ENCODE measurements around the gene PLPPR1.

The PLPPR1 gene

DNA sequence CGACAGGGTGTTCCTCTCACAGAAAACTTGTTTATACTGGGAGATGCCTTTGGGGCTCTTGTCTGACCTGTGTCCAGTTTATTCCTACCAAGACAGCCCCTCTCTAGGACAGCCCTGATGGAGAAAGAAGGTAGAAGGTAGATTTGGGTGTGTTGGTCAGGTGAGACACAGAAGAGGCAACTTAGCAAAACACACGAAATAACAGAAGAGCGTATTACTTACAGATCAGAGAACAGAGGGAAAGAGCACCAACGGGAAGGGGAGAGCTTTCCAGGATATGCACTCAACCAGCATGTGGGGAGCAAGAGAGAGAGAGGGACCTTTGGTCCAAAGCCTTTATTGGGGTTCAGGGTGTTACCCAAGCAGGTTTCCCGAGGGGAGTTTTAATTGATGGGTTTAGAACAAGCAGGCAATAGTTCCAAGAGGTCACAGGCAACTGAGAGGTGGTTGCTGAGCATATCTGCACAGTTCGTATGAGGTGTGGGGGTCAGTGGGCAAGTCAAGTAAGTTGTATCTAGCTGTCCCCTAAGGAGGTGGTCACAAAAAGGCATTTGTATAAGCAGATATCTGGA, 324.5 kb downstream of the PLPPR1 start:
- DNase-seq (ENCODE audit: low spot score) = no peak

DNA sequence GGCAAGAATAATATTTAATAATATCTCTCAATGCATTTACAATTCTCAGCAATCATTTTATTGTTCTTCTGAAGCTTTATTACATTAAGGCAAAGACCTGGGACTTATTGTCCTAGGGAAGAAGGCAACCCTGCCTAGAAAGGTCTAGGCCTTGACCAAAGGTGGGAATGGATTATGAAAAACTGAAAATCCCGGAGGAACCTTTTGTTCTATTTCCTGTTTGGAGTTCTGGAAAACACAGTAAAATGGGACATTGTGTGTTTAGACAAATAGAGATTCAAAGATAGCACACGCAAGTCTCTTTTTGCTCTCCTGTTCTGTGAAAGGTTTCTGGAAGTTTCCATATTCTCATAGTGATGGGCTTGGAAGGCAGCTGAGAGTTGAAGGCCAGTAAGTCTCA, 325.2 kb downstream of the PLPPR1 start:
- DNase-seq (ENCODE audit: low spot score) = no peak

- no peak for DNase-seq (ENCODE audit: low spot score)
These were observed 325.7 kb downstream of the PLPPR1 start for GRCh38 chr9:101354143-101354764.

DNA sequence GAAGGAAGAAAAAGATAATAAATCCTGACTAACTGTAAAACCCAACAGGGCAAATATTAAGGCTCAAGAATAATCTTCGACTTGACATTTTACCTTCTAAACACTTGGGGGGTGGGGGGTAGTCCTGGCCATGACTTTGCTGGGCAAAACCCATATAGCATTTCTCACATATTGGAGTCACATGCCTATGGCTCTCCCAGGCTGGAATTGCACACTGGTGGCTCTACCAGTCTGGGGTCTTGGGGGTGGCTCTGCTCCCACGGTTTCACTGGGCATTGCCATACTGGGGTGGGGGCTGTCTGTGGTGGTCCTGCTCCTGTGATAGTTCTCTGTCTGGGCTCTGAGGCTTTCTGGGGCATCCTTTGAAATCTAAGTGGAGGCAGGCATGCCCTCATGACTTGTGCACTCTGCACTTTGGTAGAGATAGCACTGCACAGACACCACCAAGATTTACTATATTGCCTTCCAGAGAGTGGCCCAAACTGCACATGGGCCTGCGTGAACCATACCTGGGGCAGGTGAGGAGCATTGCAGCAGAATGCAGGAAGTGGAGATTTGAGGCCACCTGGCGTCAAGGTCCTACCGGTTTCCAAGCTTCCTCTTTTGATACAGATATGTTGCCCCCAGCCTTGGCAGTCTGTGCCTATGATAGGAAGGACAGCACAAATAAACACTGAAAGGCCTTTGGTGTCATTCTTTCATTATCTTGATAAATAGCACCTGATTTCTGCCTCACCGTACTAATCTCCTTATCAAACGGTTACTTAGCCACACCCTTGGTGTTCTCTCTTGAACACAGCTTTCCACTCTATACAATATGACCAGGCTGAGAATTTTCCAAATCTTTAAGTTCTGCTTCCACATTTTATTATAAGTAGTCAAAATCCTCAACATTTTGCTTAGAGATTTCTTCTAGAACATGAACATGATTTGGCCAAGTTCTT, 326.5 kb downstream of the PLPPR1 start:
- no peak for DNase-seq (ENCODE audit: low spot score)

GRCh38 chr9:101356619-101357018, 328.1 kb downstream of the PLPPR1 start:
- no peak for DNase-seq (ENCODE audit: low spot score)

DNA sequence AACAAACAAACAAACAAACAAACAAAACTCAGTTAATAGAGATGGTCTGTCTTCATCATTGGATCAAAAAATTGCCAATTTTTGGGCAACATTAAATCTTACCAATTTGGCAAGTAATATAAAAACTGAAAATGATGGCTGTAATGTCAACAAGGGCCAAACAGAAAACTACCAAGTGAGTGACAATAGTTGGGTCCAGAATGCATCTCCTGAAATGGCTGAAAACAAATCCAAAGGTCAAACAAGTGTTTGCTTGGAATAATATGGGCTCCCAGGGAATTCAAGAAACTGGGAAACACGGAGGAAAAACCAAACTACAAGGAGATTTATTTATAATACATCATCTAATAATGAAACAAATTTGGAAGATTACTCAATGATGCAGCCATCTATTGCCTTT, 331.2 kb downstream of the PLPPR1 start:
- DNase-seq (ENCODE audit: low spot score) = no peak

GRCh38 chr9:101360647-101361046, 332.1 kb downstream of the PLPPR1 start:
- no peak for DNase-seq (ENCODE audit: low spot score)

- no peak for DNase-seq (ENCODE audit: low spot score)
These were observed 333.9 kb downstream of the PLPPR1 start for GRCh38 chr9:101362450-101362849.

DNA sequence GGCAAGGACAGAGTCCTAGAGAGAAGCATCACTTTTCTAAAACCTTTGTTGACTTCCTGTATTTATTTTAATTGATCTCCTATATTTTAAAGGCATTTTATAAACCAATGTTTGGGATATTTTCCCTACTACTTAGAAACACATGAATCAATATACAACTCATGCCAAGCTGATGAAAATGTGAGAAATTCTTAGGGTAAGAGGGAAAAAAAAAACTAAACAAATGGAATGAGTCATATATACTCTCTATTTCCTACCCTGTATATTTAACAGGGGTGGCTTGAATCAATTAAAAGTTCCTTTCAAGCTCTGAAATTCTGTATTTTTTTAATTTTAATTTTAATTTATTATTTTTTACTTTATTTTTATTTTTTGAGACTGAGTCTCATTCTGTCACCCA, 336.7 kb downstream of the PLPPR1 start:
- no peak for DNase-seq (ENCODE audit: low spot score)

- no peak for DNase-seq (ENCODE audit: low spot score)
These were observed 337.7 kb downstream of the PLPPR1 start for GRCh38 chr9:101366038-101366756.

DNA sequence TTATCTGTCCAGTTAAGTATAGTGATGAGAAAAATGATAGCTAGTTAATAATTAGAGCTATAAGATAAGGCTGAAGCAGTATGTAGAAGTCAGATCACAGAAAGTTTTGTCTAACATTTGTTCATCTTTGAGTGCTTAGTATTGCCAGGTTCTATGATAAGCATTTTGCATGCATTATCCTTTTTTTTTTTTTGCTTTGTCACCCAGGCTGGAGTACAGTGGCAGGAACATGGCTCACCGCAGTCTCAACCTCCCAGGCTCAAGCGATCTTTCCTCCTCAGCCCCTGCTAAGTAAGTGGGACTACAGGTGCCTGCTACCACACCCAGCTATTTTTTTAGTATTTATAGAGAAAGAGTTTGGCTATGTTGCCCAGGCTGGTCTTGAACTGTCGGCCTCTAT, 338.8 kb downstream of the PLPPR1 start:
- no peak for DNase-seq (ENCODE audit: low spot score)

- DNase-seq (ENCODE audit: low spot score) = no peak
These were observed 340.8 kb downstream of the PLPPR1 start for GRCh38 chr9:101369286-101369685.

DNA sequence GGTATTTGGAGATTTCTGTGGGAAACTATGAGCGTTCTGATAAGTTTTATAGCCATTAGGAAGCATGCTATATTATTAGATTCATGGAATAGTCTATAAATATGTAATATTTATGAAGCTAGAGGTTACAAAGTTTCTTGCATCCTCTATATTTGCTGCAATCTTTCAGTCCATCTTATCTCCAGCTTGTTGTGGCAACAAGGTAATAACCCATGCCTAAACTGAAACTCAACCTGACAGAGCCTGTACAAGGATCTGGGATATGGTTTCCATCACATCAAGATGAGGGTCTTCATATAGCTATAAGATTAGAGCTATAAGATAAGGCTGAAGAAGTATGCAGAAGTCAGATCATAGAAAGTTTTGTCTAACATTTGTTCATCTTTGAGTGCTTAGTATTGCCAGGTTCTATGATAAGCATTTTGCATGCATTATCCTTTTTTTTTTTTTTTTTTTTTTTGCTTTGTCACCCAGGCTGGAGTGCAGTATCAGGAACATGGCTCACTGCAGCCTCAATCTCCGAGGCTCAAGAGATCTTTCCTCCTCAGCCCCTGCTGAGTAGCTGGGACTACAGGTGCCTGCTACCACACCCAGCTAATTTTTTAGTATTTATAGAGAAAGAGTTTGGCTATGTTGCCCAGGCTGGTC, 341.5 kb downstream of the PLPPR1 start:
- DNase-seq (ENCODE audit: low spot score) = no peak

- DNase-seq (ENCODE audit: low spot score) = no peak
These were observed 343.3 kb downstream of the PLPPR1 start for GRCh38 chr9:101371813-101372212.

DNA sequence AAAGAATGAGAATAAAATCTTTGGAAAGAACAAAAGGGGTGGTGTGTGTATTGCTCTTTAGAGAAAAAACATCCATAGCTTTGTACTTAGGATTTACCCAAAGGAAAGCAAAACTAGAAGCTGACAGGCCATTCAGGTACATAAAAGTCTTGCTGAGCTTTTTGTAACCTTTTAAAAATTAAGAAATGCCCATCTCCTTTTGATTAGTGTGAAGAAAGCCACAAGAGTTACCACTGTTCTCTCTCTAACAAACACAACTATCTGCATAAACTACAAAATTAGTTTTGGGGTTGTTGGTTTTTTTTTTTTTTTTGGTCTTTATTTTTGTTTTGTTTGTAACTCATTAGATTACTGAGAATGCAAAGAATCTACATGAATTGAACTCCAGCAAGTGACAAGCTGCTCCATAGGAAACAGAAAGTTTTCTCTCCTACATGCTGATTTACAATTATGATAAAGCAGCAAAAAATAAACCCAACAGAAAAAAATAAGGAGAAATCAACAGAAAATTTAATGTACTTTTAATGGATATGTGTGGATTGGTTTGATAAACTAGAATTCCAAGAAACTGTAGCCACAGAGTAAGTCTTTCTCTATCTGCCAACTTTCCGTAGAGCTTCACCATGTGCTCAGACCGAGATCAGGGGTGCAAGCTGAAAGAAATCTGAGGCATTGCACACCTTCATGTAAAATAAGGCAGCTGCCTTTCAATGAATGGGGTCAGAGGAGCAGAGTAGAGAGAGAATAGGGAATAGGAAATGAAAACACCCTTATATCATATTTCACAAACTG, 344.0 kb downstream of the PLPPR1 start:
- no peak for DNase-seq (ENCODE audit: low spot score)

Measured in cerebellar cortex (tissue), 1 donor.